Umbilical cord (tissue), 2 donors: ENCODE results near the gene IGF2BP3. TPM values are rescaled to one million over a fixed set of nuclear protein-coding genes. Genes with fewer than 3 reads are reported as not detected.
A peak's percentile ranks its signal among the peaks of the same experiment; 100 is the strongest.

Experiments
- DNase-seq: peaks from one replicate; pipeline ENCODE4 v3.0.0-alpha.2; 2015; ENCODE audit warnings: low spot score
- total RNA-seq: library from RNA; depleted of rRNA; stranded (reverse); fragments of >200 nt; gene quantifications from one replicate; pipeline ENCODE4 v1.2.3, GENCODE V29; 2014; ENCODE audit warnings: low replicate concordance; ENCODE audit not compliant: insufficient read depth

IGF2BP3 gene
- total RNA-seq, 1 donor from 2014 or later: 51.3 TPM

DNA sequence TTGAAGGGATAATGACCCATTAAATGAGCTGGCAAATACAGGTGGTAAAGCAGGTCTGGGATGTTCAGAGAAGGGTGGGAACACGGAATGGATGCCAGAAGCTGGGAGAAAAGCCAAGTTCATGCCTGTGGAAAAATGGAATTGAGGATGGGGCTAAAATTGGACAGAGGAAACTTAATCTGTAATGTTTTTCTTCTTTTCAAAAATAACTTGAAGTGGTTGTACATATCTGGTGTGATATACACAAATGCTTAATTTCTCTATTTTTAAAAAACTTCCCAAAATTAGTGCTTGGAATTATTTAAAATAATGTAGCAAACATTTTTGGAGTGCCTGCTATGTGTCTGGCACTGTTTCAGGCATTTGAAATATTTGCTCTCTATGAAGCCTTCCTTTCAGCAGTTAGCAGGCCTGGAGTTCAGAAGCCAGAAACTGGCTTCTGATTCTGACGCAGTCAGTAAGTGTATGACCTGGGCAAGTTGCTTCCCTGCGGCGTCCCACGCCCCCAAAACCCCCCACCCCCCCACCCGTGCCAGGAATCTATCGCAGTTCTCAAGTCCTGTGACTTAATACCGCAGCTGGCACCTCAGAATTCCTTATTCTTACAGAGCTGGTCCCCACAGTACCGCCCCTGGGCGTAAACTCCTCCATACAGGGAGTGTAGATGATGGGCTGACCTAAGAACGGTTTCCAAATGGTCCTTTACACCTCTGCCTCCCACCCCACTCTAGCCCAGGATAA is 172.0 kb downstream of the IGF2BP3 start:
- peak; percentile 65 for DNase-seq

DNA sequence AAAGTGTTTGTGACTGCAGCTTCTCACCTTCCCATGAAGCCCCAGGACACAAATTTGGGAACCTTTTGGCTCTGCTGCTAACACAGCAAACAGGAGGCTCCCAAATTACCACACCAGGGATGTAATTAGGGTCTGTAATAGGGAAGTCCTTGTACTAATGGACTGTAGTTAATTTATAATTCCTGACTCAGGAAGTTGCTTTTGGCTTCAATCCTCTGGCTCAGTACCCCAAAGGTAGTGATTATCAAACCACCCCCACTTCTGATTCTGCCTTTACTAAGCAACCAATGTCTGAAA is 174.9 kb downstream of the IGF2BP3 start:
- no peak for DNase-seq

DNA sequence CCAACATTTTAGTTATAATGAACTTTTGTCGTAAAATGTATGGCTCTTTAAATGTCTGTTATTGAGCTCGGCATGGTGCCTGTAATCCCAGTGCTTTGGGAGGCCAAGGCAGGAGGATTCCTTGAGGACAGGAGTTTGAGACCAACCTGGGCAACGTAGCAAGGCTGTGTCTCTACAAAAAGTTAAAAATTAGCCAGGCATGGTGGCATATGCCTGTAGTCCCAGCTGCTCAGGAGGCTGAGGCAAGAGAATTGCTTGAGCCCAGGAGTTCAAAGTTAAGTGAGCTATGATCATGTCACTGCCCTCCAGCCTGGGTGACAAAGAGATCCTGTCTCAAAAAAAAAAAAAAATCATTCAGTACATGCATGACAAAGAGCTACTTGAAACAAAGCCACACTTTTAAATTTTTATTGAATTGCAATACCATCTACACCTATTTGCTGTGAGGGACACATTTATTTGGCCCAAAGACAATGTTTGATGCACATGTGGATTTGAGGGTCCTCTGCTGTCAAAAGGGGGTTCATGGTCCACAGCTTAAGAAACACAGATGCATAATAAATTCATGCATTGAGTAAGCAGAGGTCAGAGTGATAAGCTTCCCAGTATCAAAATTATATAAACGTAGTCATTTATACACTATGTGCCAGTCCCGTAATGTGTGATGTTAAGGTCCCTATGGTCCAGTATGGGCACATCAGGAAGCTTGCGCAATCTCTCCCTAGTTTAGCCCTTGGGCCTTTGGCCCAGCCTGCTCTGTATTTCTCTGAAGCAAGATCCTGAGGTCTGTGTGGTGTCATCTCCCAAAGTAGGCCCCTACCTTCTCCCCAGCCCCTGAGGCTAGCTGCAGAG is 175.5 kb downstream of the IGF2BP3 start:
- DNase-seq: no peak

DNA sequence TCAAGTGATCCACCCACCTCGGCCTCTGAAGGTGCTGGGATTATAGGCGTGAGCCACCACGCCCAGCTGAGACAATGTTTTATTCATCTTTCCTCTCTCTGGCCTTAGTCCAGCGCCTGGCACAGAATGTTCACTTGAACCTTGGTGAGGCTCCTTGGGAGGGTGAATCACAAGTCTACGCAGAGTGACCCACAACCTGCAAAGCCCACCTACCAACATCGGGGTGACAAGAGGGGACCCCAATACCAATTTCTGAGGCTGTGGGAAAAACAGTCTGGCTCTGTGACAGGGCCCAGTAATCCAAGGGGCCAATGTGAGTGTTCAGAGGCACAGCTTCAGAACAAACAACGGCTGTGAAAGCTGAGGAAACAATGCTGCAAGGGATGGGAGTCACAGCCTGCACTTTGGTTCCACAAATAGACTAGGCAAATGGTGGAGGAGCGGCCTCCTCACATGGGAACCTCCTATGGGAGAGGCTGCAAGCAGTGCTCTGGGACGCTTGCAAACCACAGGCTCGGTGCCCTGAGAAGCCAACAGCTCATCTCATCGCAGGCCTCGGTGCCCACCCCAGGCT is 176.7 kb downstream of the IGF2BP3 start:
- no peak for DNase-seq

DNA sequence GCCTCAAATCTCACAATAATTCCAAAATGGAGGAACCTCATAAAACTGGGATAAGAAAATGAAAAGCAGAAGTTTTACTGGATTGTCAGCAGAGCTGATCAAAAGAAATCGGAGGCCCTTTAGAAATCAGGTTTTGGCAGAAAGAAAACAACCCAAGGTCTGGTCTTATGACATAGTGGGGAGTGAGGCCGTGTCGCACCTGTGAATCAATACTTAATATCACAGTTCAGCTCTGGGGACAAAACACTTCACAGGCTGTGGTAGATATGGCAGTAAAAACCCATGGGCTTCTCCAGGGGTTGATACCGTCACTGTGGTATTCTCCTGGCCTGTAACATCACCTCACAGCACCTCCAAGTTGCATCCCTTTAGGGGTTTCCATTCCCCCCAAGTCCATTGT is 177.7 kb downstream of the IGF2BP3 start:
- DNase-seq: no peak

DNA sequence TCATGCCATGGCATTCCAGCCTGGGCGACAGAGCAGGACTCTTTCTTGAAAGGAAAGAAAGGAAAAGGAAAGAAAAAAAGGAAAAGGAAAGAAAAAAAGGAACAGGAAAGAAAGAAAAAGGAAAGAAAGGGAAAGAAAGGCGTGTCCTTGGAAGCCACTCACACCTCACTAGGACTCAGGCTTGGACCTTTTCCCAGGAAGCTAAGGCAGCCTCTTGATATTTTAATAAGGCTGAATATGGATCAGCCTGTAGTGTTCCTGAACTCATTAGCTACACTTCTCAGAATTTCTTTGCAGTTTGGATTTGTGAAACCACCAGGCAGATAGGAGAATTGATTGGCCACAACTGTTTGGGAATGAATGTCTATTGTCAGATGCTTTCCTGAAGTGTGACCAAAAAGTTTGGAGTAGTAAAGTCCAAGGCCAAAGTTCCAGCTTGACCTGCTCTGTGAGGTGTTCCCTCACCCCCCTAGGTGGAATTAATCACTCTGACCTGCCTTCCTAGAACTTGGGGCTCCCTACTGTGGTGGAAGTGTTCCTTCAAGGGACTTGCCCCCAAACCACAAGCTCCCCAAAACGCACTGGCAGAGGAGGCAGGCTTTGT is 178.2 kb downstream of the IGF2BP3 start:
- DNase-seq: no peak

DNA sequence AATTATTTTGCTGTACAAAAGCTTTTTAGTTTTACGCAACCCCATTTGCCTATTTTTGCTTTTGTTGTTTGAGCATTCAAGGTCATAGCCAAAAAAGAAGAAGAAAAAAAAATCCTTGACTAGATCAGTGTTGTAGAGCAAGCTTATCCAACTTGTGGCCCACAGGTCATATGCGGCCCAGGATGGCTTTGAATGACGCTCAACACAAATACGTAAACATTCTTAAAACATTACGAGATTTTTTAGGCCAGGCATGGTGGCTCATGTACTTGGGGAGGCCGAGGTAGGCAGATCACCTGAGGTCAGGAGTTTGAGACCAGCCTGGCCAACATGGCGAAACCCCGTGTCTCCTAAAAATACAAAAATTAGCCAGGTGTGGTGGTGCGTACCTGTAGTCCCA is 179.3 kb downstream of the IGF2BP3 start:
- no peak for DNase-seq

DNA sequence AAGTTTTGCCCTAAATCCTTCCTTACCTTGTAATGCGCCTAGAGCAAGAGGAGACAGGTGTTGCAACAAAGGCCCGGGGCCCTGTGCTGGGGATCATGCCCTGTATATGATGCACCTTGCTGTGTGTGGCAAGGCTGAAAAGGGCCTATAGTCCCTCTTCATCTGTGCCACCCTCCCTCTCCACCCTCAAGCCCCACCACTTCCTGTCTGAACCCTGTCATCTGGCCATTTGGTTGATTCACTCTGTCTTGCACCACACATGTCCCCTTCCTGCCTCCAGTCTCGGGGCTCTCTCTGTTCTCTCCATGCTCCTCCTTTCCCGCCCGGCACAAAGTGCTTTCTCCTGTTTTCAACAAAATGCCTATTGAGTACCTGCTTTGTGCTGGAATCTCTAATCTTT is 182.7 kb downstream of the IGF2BP3 start:
- DNase-seq: no peak

DNA sequence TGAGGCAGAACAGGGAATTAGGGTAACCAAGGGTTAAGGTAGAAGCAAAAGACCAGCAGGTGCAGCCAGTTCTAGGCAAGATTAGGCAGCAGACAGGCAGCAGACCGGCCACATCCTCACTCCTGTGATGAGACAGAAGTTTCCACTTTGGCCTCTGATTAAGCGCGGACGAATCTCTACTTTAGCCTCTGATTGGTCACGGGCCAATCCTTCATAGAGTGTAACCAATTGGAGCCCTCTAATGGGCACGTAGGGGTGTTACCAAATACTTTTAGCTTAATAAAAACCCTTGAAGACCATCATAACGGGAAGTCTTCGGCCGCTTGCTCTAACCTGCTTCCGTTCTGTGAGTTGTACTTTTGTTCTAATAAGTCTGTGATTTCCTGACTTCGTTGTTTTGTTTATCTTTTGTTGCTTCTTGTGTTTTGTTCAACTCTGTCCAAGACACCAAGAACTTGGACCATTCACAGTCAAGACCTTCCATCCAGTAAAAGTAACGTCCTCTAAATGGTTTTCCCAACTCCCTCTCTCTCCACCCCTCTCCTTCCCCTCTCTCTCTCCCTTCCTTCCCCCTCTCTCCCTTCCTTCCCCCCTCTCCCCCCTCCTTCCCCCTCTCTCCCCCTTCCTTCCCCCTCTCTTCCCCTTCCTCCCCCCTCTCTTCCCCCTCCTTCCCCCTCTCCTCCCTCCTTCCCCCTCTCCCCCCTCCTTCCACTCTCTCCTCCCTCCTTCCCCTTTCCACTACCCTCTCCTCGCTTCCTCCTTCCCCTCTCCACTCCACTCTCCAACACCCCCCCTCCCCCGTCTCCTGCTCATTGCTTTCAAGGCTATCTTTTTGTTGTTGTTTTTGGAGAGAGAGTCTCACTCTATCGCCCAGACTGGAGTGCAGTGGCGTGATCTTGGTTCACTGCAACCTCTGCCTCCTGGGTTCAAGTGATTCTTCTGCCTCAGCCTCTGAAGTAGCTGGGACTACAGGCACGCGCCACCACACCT is 184.3 kb downstream of the IGF2BP3 start:
- DNase-seq: no peak

DNA sequence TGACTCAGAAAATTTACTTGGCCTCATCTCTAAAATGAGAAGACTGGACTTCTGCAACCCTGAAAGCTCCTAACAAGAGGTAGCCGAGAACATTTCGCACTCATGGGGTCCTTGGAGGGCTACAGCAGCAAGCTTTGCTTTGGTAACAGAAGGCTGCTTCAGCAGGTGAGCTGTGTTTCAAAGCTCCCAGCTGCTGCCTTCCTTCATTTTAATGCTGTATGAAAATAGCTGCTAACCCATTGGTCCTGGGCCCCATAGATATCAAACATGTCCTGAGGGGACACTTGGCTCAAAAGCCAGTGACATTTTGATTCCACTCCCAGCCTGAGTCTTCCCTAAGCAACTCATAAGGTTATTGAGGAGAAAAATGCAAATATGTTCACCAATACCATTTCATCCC is 185.4 kb downstream of the IGF2BP3 start:
- no peak for DNase-seq

DNA sequence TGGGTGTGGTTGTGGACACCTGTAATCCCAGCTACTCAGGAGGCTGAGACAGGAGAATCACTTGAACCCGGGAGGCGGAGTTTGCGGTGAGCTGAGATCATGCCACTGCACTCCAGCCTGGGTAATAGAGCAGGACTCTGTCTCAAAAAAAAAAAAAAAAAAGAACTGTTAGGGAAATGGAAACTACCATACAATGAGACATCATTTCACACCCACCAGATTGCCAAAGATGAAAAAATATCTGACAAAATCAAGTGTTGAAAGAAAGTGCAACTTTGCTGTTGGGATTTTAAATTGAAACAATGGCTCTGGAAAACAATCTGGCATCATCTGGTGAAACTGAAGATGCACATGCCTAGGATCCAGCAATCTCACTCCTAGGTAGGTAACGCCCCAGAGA is 187.2 kb downstream of the IGF2BP3 start:
- no peak for DNase-seq

DNA sequence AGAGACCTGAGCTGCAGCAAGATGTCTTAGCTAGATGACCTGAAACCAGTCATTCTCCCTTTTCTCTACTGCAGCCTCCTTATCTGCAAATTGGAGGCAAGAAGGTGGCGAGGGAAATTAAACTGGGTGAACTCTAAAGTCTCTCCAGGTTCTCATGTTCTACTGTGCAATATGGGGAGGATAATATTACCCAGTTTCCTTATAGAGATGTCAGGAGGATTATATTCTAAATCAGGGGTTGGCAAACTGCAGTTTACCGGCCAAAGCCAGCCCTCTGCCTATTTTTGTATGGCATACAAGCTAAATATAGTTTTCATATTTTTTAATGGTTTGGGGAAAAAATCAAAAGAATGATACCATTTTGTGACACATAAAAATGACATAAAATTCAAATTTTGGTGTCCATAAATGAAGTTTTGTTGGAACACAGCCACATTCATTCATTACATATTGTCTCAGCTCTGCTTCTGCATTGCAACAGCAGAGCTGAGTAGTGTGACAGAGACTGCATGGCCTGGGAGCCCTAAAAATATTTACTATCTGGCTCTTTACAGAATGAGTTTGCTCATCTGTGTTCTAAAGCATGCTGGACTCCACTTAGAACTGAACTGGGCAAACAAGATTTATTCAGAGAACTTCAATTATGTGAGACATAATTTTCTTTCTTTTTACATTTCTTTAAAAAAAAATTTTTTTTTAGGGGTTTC is 190.3 kb downstream of the IGF2BP3 start:
- DNase-seq: no peak

DNA sequence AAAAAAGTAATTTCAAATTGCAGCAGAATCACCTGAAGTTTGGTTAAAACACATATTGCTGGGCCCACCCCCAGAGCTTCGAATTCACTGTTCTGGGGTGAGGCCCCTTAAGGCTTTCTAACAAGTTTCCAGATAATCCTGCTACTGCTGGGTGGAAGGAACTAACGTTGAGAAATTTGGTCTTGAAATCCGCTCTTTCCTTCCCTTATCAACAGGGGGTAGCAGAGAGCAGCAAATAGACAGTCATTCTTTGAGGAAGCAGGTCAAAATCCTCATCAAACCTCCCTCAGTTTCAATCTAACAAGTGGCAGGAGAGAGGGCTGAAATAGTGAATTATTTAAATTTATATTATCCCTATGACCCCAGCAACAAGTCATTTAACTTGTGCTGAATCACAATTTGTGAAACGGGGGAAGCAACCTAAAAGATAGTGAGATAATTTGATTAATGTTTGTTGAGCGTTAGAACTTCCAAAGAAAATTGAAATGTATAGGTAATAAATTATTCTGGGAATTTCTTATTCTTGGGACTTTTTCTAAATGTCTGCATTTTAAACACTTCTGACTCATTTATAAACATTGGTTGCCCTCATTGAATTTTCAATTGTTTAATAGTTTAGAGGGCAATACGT is 192.8 kb downstream of the IGF2BP3 start:
- DNase-seq: peak; percentile 71

DNA sequence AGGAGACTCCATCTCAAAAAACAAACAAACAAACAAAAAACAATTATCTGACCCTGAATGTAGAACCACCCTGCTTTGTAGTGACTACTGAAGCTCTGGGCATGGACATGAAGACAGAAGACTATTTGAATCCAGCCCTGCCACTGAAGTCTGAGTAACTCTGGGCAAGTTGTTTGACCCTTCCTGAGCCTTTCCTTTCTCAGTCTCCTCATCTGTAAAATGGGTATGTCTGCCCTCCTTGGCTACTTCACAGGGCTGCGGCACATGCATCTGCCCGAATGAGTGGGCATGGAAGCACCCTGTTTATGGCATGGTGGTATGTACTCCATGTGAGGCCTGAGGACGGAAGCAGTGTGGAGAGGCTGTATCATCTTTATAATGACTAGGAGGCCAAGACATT is 193.3 kb downstream of the IGF2BP3 start:
- no peak for DNase-seq

DNA sequence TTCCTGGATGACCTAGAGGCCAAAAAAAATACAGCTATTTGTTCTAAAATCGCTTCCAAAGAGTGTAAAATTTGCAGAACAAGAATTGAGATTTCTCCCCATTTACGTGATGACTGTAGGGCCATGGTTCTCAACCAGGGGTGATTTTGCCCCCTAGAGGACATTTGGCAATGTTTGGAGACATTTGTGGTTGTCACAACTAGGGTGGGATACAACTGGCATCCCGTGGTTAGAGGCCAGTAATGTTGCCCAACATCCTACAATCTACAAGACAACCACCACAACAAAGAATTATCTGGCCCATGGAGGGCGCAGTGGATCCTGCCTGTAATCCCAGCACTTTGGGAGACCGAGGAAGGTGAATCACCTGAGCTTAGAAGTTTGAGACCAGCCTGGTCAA is 193.9 kb downstream of the IGF2BP3 start:
- no peak for DNase-seq

DNA sequence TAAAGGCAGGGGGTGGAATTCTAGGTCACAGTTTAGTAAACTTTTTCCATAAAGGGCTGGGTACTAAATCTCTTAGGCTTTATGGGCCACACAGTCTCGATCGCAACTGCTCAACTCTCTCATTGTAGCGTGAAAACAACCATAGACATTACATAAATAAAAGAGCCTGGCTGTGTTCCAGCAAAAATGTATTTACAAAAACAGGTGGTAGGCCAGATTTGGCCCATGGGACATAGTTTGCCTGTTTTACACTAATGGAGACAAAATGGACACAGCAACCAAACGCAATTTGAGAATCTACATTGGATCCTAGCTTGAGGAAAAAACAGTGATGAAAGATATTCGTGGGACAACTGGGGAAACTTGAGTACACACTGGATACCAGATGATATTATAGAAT is 194.4 kb downstream of the IGF2BP3 start:
- DNase-seq: no peak

DNA sequence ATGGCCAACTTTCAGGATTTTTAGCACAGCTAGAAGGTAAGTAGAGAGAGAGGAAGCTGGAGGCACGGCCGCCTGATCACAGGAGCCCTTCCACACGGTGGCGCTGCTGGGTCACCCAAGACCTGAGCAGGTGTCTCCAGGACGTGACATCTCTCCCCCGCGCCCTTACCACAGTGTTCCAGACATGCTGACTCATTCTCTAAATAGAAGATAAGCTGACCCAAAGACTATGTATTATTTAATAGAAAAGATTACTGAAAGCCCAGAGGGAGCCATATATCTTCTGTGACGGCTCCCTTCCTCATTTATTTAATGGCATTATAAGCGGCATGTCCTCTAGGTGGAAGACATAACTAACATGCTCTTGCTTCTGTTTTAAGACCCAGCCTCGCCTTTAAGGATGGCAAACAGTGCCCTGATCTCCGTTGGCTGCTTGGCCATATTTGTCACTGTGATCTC is 197.1 kb downstream of the IGF2BP3 start:
- peak; percentile 80 for DNase-seq

DNA sequence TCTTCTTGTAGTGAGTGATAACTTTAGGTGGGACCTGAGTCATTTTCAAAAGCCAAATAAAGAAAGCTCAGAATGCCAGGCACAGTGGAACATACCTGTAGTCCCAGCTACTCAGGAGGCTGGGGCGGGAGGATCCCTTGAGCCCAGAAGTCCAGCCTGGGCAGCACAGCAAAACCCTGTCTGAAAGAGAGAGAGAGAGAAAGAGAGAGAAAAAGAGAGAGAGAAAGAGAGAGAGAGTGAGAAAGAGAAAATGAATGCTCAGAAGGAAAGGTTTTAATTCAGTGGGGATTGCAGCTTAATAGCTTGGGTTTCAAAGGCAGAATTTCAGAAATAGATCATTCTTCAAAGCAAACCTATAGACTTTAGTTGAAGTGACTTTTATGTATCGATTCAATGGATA is 198.0 kb downstream of the IGF2BP3 start:
- no peak for DNase-seq

DNA sequence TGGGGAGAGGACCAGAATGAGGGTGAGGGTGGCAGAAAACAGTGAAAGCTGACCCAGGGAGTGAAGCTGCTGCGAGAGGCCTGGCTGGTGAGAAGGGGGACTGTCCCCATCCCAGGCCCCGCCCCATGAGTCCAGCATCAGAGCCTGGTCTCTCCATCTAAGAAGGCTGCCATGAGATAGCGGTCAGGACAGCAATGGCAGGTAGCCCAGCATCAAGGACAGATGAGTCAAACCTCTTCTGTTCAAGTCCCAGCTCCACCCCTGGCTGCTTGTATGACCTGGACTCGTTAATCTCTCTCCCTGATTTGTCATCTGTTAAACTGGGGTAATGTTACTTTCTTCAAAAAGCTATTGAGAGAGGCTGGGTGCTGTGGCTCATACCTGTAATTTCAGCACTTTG is 201.5 kb downstream of the IGF2BP3 start:
- DNase-seq: no peak

DNA sequence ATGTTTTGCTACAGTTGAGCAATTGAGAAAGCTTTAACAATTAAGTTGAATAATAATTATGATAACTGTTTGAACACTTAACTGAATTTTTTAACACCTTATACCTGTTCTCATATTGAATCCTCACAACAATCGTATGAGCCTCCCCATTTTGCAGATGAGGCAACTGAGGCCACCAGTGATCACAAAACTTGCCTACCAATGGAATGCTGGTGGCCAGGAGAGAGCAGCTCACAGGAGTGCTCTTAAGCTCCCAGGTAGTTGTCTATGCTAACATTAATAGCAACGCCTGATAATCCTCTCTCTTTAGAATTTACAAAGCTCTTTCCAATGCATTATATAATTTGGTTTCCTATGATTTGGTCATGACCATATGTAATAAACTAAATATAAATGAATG is 202.1 kb downstream of the IGF2BP3 start:
- DNase-seq: no peak
